ENCODE data around the gene DUOX1. TPM values are rescaled to one million over a fixed set of nuclear protein-coding genes. Genes with fewer than 3 reads are reported as not detected.
A peak's percentile ranks its signal among the peaks of the same experiment; 100 is the strongest.

DUOX1 gene
- polyA plus RNA-seq, 3 donors: 0.22 TPM; not detected in 2

- no peak for DNase-seq
- Histone ChIP-seq H3K36me3 (replicated peaks in 1 of 2; ENCODE audit: control insufficient read depth in 1 of 2, insufficient read depth in 2 of 2, low read length in 2 of 2) (no peaks in the 10 kb centered on the region), H3K27ac (ENCODE audit: low read depth in 1 of 2, low read length in 2 of 2) (no peak overlapping the region), H3K79me2 (ENCODE audit: insufficient read depth, low read length) (no peaks in the 10 kb centered on the region), H3K4me2 (replicated peaks; ENCODE audit: extremely low read depth, low read length, poor library complexity, severe bottlenecking) (no peak overlapping the region), H3K4me3 (replicated peaks in 1 of 3; ENCODE audit: low read depth in 2 of 3, low read length in 3 of 3) (no peak overlapping the region), H3K9me3 (replicated peaks in 1 of 2; ENCODE audit: control insufficient read depth in 1 of 2, insufficient read depth in 1 of 2, low read length in 2 of 2) (no peaks in the 10 kb centered on the region), H3K27me3 (ENCODE audit: control insufficient read depth in 2 of 2, insufficient read depth in 2 of 2, low read length in 2 of 2) (no peaks in the 10 kb centered on the region), H3K9ac (ENCODE audit: insufficient read depth, low read length, poor library complexity, severe bottlenecking) (no peak overlapping the region), H2AFZ (ENCODE audit: insufficient read depth, low read depth, low read length, poor library complexity, severe bottlenecking) (no peak overlapping the region), H4K20me1 (ENCODE audit: insufficient read depth, low read length) (no peaks in the 10 kb centered on the region), H3K4me1 (ENCODE audit: control insufficient read depth in 1 of 2, insufficient read depth in 2 of 2, low read length in 2 of 2) (peaks cover 18 to 26% of the 10 kb centered on the region in 2 donors)
- H3K27ac Mint-ChIP-seq: peak overlapping the region in 1 of 7 donors; percentile 10
- no peaks in the 10 kb centered on the region for H3K36me3 Mint-ChIP-seq
- H3K9me3 Mint-ChIP-seq: no peaks in the 10 kb centered on the region
- H3K27me3 Mint-ChIP-seq (ENCODE audit: low read depth in 3 of 3): peaks cover 0 to 4% (median 0%) of the 10 kb centered on the region in 3 donors
- H3K4me3 Mint-ChIP-seq: no peak overlapping the region
- no CpG with 5 or more reads among the region's 1 CpG for WGBS (ENCODE audit: insufficient coverage)
- intact Hi-C loops (cut with micrococcal nuclease): loop anchor here in 1 of 2 donors (5.0 kb wide), 2 partner anchors 37 to 237 kb away; a partner anchor contains a TSS
- TF ChIP-seq CTCF (IDR thresholded peaks at IDR 0.05): no peak
- H3K4me1 Mint-ChIP-seq: peaks cover 29% of the 10 kb centered on the region
Measured at GRCh38 chr15:45164914-45165313, 35.1 kb downstream of the DUOX1 start.

- WGBS (ENCODE audit: insufficient coverage): 75% methylated on average over 1 of the region's 5 CpGs
- Histone ChIP-seq H3K4me2 (replicated peaks; ENCODE audit: extremely low read depth, low read length, poor library complexity, severe bottlenecking) (no peak overlapping the region), H3K27me3 (ENCODE audit: control insufficient read depth in 2 of 2, insufficient read depth in 2 of 2, low read length in 2 of 2) (no peaks in the 10 kb centered on the region), H3K9ac (ENCODE audit: insufficient read depth, low read length, poor library complexity, severe bottlenecking) (no peak overlapping the region), H3K79me2 (ENCODE audit: insufficient read depth, low read length) (no peaks in the 10 kb centered on the region), H3K36me3 (replicated peaks in 1 of 2; ENCODE audit: control insufficient read depth in 1 of 2, insufficient read depth in 2 of 2, low read length in 2 of 2) (no peaks in the 10 kb centered on the region), H3K4me1 (ENCODE audit: control insufficient read depth in 1 of 2, insufficient read depth in 2 of 2, low read length in 2 of 2) (peaks cover 18 to 26% of the 10 kb centered on the region in 2 donors), H3K9me3 (replicated peaks in 1 of 2; ENCODE audit: control insufficient read depth in 1 of 2, insufficient read depth in 1 of 2, low read length in 2 of 2) (no peaks in the 10 kb centered on the region), H2AFZ (ENCODE audit: insufficient read depth, low read depth, low read length, poor library complexity, severe bottlenecking) (peak overlapping the region; percentile 94), H3K4me3 (replicated peaks in 1 of 3; ENCODE audit: low read depth in 2 of 3, low read length in 3 of 3) (peak overlapping the region in 1 of 3 experiments; percentile 76), H4K20me1 (ENCODE audit: insufficient read depth, low read length) (no peaks in the 10 kb centered on the region), H3K27ac (ENCODE audit: low read depth in 1 of 2, low read length in 2 of 2) (peak overlapping the region; percentile 15 to 90)
- H3K27me3 Mint-ChIP-seq (ENCODE audit: low read depth in 3 of 3): peaks cover 0 to 4% (median 0%) of the 10 kb centered on the region in 3 donors
- H3K36me3 Mint-ChIP-seq: no peaks in the 10 kb centered on the region
- TF ChIP-seq CTCF (IDR thresholded peaks at IDR 0.05): no peak
- no peak for DNase-seq
- H3K4me3 Mint-ChIP-seq: peak overlapping the region in 1 of 2 donors; percentile 27
- H3K27ac Mint-ChIP-seq: peak overlapping the region in 5 of 7 donors; percentile 82 to 91 (median 84)
- intact Hi-C loops (cut with micrococcal nuclease): loop anchor here in 1 of 2 donors (5.0 kb wide), 2 partner anchors 37 to 237 kb away; a partner anchor contains a TSS
- peaks cover 29% of the 10 kb centered on the region for H3K4me1 Mint-ChIP-seq
- no peaks in the 10 kb centered on the region for H3K9me3 Mint-ChIP-seq
Measured at GRCh38 chr15:45165536-45165935, 35.7 kb downstream of the DUOX1 start.

Measured in CD14-positive monocyte (primary cell).